GM06990 (cell line): ENCODE data around the gene CNFN.

Source experiments
- DNase-seq: peaks from one replicate; pipeline ENCODE4 v3.0.0-alpha.2; 2011; ENCODE audit not compliant: insufficient read length; ENCODE audit errors: extremely low read depth
- H3K27me3 ChIP-seq: replicated peaks from 2 replicates; pipeline ENCODE4 v1.6.0; 2011; ENCODE audit warnings: low read length; ENCODE audit not compliant: control insufficient read depth, insufficient read depth
- H3K36me3 ChIP-seq: 2 replicates; pipeline ENCODE4 v1.5.1; 2011; ENCODE audit warnings: low read length; ENCODE audit not compliant: control insufficient read depth, insufficient read depth
- H3K4me3 ChIP-seq: replicated peaks from 2 replicates; pipeline ENCODE4 v1.5.1; 2011; ENCODE audit warnings: low read depth, mild to moderate bottlenecking, control low read depth, low read length
- CTCF ChIP-seq: IDR thresholded peaks from 2 replicates; pipeline ENCODE4 v1.5.1; 2011; ENCODE audit warnings: low read length, control low read depth, mild to moderate bottlenecking, inconsistent platforms; ENCODE audit not compliant: insufficient read depth, poor library complexity, severe bottlenecking

Gene CNFN

GRCh38 chr19:42363614-42364346 is 26.3 kb downstream of the CNFN start:
- TF ChIP-seq CTCF = no peak
- H3K27me3 ChIP-seq = no peaks in the 10 kb centered on the region
- DNase-seq = no peak
- no peak overlapping the region for H3K4me3 ChIP-seq
- peaks cover 2% of the 10 kb centered on the region for H3K36me3 ChIP-seq

DNA sequence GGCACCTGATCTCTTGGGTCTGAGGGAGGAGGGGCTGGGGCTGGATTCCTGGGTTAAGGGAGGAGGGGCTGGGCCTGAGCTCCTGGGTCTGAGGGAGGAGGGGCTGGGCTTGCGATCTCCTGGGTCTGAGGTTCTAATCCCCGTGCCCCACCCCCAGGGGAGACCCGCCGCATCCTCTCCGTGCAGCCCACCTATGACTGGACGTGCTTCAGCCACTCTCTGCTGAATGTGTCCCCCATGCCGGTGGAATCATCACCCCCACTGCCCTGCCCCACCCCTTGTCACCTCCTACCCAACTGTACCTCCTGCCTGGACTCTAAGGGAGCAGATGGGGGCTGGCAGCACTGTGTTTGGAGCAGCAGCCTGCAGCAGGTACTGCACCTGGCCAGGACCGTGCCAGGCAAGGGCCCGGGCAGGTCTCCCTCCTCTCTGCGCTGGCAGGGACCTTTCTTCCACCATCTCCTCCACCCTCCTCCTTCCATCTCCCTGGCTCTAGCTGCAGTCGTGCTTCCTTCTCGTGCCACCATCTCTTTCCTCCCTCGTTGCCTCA is 27.1 kb downstream of the CNFN start:
- H3K27me3 ChIP-seq = no peaks in the 10 kb centered on the region
- DNase-seq = no peak
- H3K4me3 ChIP-seq = no peak overlapping the region
- H3K36me3 ChIP-seq = peaks cover 2% of the 10 kb centered on the region
- no peak for TF ChIP-seq CTCF

DNA sequence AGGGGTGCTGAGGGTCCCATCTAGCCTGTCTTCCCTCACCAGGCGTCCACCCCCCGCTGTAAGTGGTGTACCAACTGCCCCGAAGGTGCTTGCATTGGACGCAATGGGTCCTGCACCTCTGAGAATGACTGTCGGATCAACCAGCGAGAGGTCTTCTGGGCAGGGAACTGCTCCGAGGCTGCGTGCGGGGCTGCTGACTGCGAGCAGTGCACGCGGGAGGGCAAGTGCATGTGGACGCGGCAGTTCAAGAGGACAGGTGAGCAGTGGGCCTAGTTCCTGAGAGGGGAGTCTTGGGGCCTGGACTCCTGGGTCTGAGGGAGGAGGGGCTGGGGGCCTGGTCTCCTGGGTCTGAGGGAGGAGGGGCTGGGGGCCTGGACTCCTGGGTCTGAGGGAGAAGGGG is 27.8 kb downstream of the CNFN start:
- no peak for TF ChIP-seq CTCF
- Histone ChIP-seq H3K36me3 (peaks cover 2% of the 10 kb centered on the region), H3K27me3 (no peaks in the 10 kb centered on the region), H3K4me3 (no peak overlapping the region)
- no peak for DNase-seq

- TF ChIP-seq CTCF = no peak
- no peak for DNase-seq
- Histone ChIP-seq H3K27me3 (no peaks in the 10 kb centered on the region), H3K4me3 (no peak overlapping the region), H3K36me3 (peaks cover 3% of the 10 kb centered on the region)
Measured at GRCh38 chr19:42361545-42361910, 28.6 kb downstream of the CNFN start.

- H3K36me3 ChIP-seq = peaks cover 6% of the 10 kb centered on the region
- H3K27me3 ChIP-seq = no peaks in the 10 kb centered on the region
- TF ChIP-seq CTCF = no peak
- H3K4me3 ChIP-seq = no peak overlapping the region
- DNase-seq = no peak
Measured at GRCh38 chr19:42360787-42361544, 29.1 kb downstream of the CNFN start.
